Ovary (tissue), 9 donors: Measurements from ENCODE around the gene ELP5. TPM values are rescaled to one million over a fixed set of nuclear protein-coding genes. Genes with fewer than 3 reads are reported as not detected.
A peak's percentile ranks its signal among the peaks of the same experiment; 100 is the strongest.
"Not testable (repeated sequence)": the region's sequence is repeated elsewhere in the genome, so short reads cannot be mapped to it uniquely, and the experiment has no call there.

Experiments used
- DNase-seq, 5 donors: peaks; one replicate each; pipeline ENCODE4 v3.0.0-alpha.2; 2019 to 2020
- H3K27ac ChIP-seq, 2 donors: fragments of 200-600 bp; one replicate each; pipeline versions ENCODE4 v1.5.1 to v1.8.0; 2019 to 2022
- H3K27me3 ChIP-seq: fragments of 200-600 bp; one replicate; pipeline ENCODE4 v1.8.0; 2022
- H3K36me3 ChIP-seq: fragments of 200-600 bp; sonication (generic); one replicate; pipeline ENCODE4 v1.5.1; 2019
- H3K4me1 ChIP-seq: one replicate; pipeline ENCODE4 v1.8.1; 2013; ENCODE audit warnings: mild to moderate bottlenecking, moderate library complexity; ENCODE audit not compliant: insufficient read depth
- H3K4me3 ChIP-seq: fragments of 200-600 bp; sonication (generic); one replicate; pipeline ENCODE4 v1.5.1; 2017
- H3K9me3 ChIP-seq, 2 donors: fragments of 200-600 bp in 1 of 2; sonication (generic) in 1 of 2; one replicate each; pipeline versions ENCODE4 v1.5.1 to v1.8.1; 2013 to 2019; ENCODE audit warnings: mild to moderate bottlenecking in 1 of 2, moderate library complexity in 1 of 2
- EP300 ChIP-seq: sonication (generic); formaldehyde crosslinking; IDR thresholded peaks from one replicate; pipeline ENCODE4 v1.6.1; 2017; ENCODE audit warnings: antibody characterized with exemption
- POLR2A ChIP-seq: fragments of 450-650 bp; IDR thresholded peaks from one replicate; pipeline ENCODE4 v1.6.1; 2017; ENCODE audit warnings: antibody characterized with exemption, mild to moderate bottlenecking, moderate library complexity
- WGBS, 3 donors: extraction: QIAGEN DNeasy Blood & Tissue Kit in 1 of 3; methylation state at CpG; one replicate each; pipeline versions ENCODE4 v1.1.5 to v1.1.7; 2013 to 2017; 5-methylcytosine and 5-hydroxymethylcytosine counted together
- intact Hi-C, 4 donors: fragments of 100-400 bp; cut with DNase I; formaldehyde crosslinking; loops; one replicate each; pipeline versions ENCODE4 v1.11.0 to v1.15.1; 2022 to 2023
- polyA plus RNA-seq, 2 donors: library from polyadenylated mRNA; stranded (reverse); fragments of 200-250 nt in 1 of 2; fragments of 350-450 nt in 1 of 2; fragmentation: Illumina TruSeq in 1 of 2; extraction: RNeasy Lipid Tissue Mini Kit (QIAGEN cat#74804) in 1 of 2; gene quantifications; one replicate each; pipeline ENCODE4 v1.2.3, GENCODE V29; 2013 to 2014
- total RNA-seq, 7 donors: library from RNA; depleted of rRNA in 2 of 7; stranded (reverse); fragments of >200 nt in 2 of 7; fragmentation: NEBNext Ultra II Directional in 3 of 7; extraction: Animal tissue kit (Norgen Biotek cat#: 25700) in 3 of 7; gene quantifications; one replicate each; pipeline versions ENCODE4 v1.1.0 to v1.2.4, GENCODE V29; 2016 to 2023
- TF ChIP-seq, protein P1 (sequence below), 3 donors: fragments of 450-650 bp in 2 of 3; fragments of 200-600 bp in 1 of 3; IDR thresholded peaks; one replicate each; pipeline versions ENCODE4 v1.5.1 to v1.8.0; 2016 to 2022; ENCODE audit warnings: antibody characterized with exemption in 3 of 3, mild to moderate bottlenecking in 1 of 3
- donor health status: DM: no; HTN: no; CAD: no; lungs with moderate emphysema.
- donor health status: DM: no; HTN: no; CAD: no.
- donor health status: Bipolar disorder and iron deficiency.
- donor health status: DM: yes; HTN: yes; CAD: no.
- donor health status: DM: no; HTN: no; CAD: no.
- donor health status: DM: yes; HTN: yes; CAD: no.

The ELP5 gene
- total and polyA plus RNA-seq, 9 donors = 18.7 to 56.0 (median 40.6) TPM

DNA sequence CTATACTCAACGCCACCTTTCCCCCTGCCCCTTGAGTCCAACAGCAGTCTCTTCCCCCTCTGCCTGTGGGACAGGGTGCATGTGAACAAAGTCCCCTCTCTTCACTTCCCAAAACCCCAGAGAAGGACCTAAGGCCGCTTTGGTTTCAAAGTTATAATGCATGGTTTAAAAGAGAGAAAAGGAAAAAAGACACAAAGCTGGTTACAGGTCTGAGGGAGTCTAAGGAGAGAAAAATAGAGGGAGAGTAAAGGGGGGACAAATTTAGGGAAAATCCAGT lies 8.6 kb upstream of the ELP5 start:
- H3K27ac ChIP-seq = peak overlapping the region; percentile 91 to 98
- TF ChIP-seq EP300 (no peak), POLR2A (no peak)
- TF ChIP-seq, protein P1, sequence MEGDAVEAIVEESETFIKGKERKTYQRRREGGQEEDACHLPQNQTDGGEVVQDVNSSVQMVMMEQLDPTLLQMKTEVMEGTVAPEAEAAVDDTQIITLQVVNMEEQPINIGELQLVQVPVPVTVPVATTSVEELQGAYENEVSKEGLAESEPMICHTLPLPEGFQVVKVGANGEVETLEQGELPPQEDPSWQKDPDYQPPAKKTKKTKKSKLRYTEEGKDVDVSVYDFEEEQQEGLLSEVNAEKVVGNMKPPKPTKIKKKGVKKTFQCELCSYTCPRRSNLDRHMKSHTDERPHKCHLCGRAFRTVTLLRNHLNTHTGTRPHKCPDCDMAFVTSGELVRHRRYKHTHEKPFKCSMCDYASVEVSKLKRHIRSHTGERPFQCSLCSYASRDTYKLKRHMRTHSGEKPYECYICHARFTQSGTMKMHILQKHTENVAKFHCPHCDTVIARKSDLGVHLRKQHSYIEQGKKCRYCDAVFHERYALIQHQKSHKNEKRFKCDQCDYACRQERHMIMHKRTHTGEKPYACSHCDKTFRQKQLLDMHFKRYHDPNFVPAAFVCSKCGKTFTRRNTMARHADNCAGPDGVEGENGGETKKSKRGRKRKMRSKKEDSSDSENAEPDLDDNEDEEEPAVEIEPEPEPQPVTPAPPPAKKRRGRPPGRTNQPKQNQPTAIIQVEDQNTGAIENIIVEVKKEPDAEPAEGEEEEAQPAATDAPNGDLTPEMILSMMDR (IDR thresholded peaks at IDR 0.05) = no peak
- no peaks in the 10 kb centered on the region for H3K27me3 ChIP-seq
- H3K4me1 ChIP-seq = peaks cover 6% of the 10 kb centered on the region
- intact Hi-C loops = no loop called here
- no peaks in the 10 kb centered on the region for H3K36me3 ChIP-seq
- peak overlapping the region; percentile 86 for H3K4me3 ChIP-seq
- H3K9me3 ChIP-seq = no peaks in the 10 kb centered on the region
- WGBS, 3 donors = 26 to 36% (median 29%) methylated on average over 2 of the region's 2 CpGs
- DNase-seq = no peak

DNA sequence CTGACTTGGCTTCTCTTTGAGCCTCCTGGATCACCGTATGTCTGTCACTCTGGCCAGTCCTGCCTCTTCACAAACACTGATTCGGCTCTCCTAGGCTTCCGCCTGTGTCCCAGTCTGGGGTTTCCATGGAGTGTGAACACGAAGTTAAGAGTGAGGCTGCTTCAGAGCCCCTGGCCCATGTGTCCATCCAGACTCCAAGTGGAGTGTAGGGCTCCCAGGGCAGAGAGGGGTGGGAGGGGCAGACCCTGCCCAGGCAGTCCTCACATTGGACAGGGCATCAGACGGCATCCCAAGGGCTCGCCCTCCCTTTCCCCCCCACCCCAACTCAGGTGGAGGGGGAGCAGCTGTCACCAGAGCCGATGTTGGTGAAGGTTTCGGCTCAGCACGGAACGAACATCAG lies 8.2 kb upstream of the ELP5 start:
- H3K27me3 ChIP-seq, H3K4me3 ChIP-seq, H3K36me3 ChIP-seq, intact Hi-C loops, H3K4me1 ChIP-seq, H3K9me3 ChIP-seq: not testable (repeated sequence)
- peak in 3 of 5 donors; percentile 39 to 42 (median 39) for DNase-seq
- H3K27ac ChIP-seq = peak overlapping the region in 1 of 2 donors; percentile 98
- WGBS, 3 donors = 70 to 73% (median 73%) methylated on average over 10 of the region's 10 CpGs

DNA sequence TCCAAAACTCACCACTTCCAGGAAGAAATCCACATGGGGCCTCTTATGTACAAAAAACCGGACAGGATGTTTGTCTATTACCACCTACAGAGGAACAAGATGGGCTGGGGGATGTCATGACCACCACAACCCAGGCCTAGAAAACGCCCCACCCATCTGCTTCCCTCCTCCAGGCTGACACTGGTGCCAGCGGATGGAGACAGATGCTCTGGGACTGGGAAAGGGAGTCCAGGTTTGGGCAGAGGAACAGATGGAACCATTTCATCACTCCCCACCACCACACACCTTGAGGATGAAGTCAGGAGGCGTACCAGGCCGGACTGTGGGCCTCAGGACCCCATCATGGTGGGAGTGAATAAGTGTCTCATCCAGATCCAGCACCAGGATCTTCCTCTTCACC lies 5.2 kb upstream of the ELP5 start:
- H3K4me3 ChIP-seq = no peak overlapping the region
- H3K4me1 ChIP-seq = peaks cover 9% of the 10 kb centered on the region
- DNase-seq = no peak
- TF ChIP-seq POLR2A (no peak), EP300 (no peak)
- TF ChIP-seq, protein P1 (IDR thresholded peaks at IDR 0.05) = no peak
- H3K36me3 ChIP-seq = no peaks in the 10 kb centered on the region
- no peaks in the 10 kb centered on the region for H3K9me3 ChIP-seq
- no peak overlapping the region for H3K27ac ChIP-seq
- WGBS, 3 donors = 86 to 90% (median 87%) methylated on average over 5 of the region's 5 CpGs
- intact Hi-C loops = no loop called here
- H3K27me3 ChIP-seq = no peaks in the 10 kb centered on the region

DNA sequence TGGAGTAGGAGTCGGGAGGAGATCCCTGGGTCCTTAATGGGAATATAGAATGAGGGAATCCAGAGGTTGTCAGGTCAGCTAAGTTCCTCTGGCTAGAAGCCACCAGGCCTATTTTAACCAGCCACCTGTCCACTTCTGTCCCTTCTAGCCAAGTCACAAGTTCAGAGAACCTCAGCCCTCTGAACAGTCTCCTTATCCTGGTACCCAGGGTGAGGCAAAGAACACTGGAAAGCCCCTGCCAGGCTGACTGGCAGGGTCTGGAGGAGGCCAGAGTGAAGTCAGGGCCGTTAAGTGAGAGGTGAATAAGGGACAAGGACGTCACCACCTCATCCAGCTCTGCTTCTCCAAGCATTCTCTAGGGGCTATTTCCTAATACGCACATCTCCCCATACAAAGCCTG lies 3.2 kb upstream of the ELP5 start:
- H3K9me3 ChIP-seq = no peaks in the 10 kb centered on the region
- intact Hi-C loops = no loop called here
- no peaks in the 10 kb centered on the region for H3K36me3 ChIP-seq
- TF ChIP-seq POLR2A = no peak
- no peak for TF ChIP-seq EP300
- TF ChIP-seq, protein P1 (IDR thresholded peaks at IDR 0.05) = no peak
- H3K27me3 ChIP-seq = no peaks in the 10 kb centered on the region
- no peak overlapping the region for H3K4me3 ChIP-seq
- H3K27ac ChIP-seq = no peak overlapping the region
- WGBS, 3 donors = 69 to 74% (median 73%) methylated on average over 4 of the region's 4 CpGs
- no peak for DNase-seq
- peaks cover 9% of the 10 kb centered on the region for H3K4me1 ChIP-seq

DNA sequence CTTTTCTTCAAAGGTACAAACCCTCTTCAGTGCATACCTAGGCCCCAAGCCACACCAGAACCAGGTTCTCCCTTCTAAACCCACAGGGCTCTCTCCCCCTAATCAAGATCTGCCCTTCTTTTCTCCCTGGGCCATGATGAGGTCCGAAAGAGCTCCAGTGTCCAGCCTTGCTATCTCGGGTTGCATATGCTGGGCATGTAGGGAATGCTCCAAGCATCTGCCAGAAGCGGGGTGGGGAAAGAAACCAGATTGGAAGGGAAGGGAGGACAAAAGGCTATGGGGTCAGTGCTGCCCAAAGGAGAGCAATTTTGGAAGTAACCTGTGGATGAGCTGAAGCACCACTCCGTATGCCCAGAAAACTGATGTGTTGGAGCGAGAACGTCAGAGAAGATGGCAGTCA lies 2.8 kb upstream of the ELP5 start:
- Histone ChIP-seq H3K27ac (no peak overlapping the region), H3K4me3 (no peak overlapping the region), H3K27me3 (no peaks in the 10 kb centered on the region), H3K36me3 (no peaks in the 10 kb centered on the region), H3K9me3 (no peaks in the 10 kb centered on the region), H3K4me1 (peaks cover 9% of the 10 kb centered on the region)
- intact Hi-C loops = no loop called here
- WGBS, 3 donors = 69 to 75% (median 72%) methylated on average over 6 of the region's 6 CpGs
- no peak for TF ChIP-seq EP300
- no peak for DNase-seq

DNA sequence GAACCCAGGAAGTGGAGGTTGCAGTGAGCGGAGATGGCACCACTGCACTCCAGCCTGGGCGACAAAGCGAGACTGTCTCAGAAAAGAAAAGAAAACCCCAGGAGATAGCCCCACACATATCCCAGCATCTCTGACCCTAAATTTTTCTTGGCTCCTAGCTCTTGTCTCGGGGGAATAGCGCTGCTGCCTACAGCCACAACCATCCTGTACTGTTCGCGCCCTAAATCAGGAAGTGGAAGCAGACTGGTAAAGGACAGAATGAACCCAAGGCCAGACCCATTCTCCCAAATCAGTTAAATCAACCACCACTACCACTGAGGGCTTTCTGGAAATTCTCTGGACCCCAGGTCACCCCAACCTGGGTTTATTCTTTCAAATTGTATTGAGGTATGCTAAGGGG lies 2.2 kb upstream of the ELP5 start:
- H3K27ac ChIP-seq = no peak overlapping the region
- no peaks in the 10 kb centered on the region for H3K9me3 ChIP-seq
- peaks cover 9% of the 10 kb centered on the region for H3K4me1 ChIP-seq
- TF ChIP-seq POLR2A (no peak), EP300 (no peak)
- TF ChIP-seq, protein P1 (IDR thresholded peaks at IDR 0.05) = no peak
- no peak for DNase-seq
- intact Hi-C loops = no loop called here
- no peak overlapping the region for H3K4me3 ChIP-seq
- H3K27me3 ChIP-seq = no peaks in the 10 kb centered on the region
- no peaks in the 10 kb centered on the region for H3K36me3 ChIP-seq
- WGBS, 3 donors = 85 to 89% (median 87%) methylated on average over 7 of the region's 7 CpGs
